Measurements from ENCODE around the gene TNFRSF9.
A peak's percentile ranks its signal among the peaks of the same experiment; 100 is the strongest.
"Not testable (repeated sequence)": the region's sequence is repeated elsewhere in the genome, so short reads cannot be mapped to it uniquely, and the experiment has no call there.

TNFRSF9 gene

DNA sequence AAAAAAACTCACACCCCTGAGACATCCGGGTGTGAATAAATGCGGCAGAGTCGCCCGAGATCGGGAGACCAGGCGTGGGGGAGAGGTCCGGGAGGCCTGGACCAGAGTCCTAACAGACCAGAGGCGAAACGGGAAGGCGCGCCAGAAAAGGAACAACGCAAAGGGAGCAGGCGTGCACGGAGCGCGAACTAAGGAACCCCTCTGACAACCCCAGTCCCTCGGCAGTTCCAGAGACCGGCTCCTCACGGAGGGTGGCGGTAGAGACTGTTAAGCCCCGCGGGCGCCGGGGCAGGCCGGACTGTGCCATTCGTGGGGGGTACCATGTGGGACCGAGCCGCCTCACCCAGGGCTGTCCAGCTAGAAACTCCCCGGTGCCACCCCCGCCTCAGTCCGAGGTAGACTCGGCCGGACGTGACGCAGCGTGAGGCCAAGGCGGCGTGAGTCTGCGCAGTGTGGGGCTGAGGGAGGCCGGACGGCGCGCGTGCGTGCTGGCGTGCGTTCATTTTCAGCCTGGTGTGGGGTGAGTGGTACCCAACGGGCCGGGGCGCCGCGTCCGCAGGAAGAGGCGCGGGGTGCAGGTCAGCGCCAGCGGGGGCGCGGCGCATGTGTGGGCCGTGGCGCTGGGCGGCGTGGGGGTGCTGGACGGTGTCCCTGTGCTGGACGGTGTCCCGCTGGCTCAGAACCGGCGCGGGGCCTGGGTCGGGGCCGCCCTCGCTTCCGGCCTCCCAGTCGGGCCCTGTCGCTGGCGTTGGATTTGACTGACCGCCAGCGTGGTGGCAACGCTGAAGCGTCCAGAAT, 20.8 kb upstream of the TNFRSF9 start, which contains the start of gene PARK7:
Gene PARK7 (plus strand): TSS at position 496 of the 798 bp plus-strand sequence. CDS start 1,075 bp downstream, outside the sequence.
- Histone ChIP-seq H3K4me1 (ENCODE audit: insufficient read depth, insufficient read length) (no peaks in the 10 kb centered on the region), H3K9me3 (ENCODE audit: insufficient read depth, low read length) (no peaks in the 10 kb centered on the region), H3K4me3 (ENCODE audit: insufficient read length, low read depth) (peak within 1 kb of the TSS; percentile 89), H3K27me3 (ENCODE audit: insufficient read depth, insufficient read length) (no peaks in the 10 kb centered on the region), H3K36me3 (ENCODE audit: insufficient read depth, insufficient read length, low read length) (peaks cover 36% of the 10 kb centered on the region), H3K9ac (ENCODE audit: insufficient read length, low read depth) (peak within 1 kb of the TSS; percentile 97)
- TF ChIP-seq YY1 (IDR thresholded peaks at IDR 0.05; ENCODE audit: insufficient read depth, insufficient read length) (no peak), ZNF274 (IDR thresholded peaks at IDR 0.05; ENCODE audit: low read depth, low read length) (no peak), SUZ12 (IDR thresholded peaks at IDR 0.05; ENCODE audit: extremely low read depth, insufficient read depth, insufficient read length) (no peak)
- DNase-seq (ENCODE audit: low read depth, low spot score) = peak; percentile 95

DNA sequence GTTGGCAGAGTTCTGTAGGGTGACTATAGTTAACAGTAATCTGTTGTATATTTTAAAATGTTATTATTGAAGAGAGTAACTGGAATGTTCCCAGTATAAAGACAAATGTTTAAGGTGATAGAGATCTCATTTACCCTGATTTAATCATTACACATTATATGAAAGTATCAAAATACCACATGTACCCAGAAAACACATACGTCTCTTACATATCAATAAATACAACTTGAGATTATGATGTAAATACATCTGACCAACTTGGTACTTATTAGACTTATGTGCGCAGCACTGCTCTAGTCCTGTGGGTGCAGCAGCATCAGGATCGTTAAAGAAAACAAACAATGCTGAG, 20.2 kb upstream of the TNFRSF9 start:
- H3K4me3 ChIP-seq (ENCODE audit: insufficient read length, low read depth) = peak overlapping the region; percentile 89
- TF ChIP-seq SUZ12 (IDR thresholded peaks at IDR 0.05; ENCODE audit: extremely low read depth, insufficient read depth, insufficient read length) (no peak), ZNF274 (IDR thresholded peaks at IDR 0.05; ENCODE audit: low read depth, low read length) (no peak), YY1 (IDR thresholded peaks at IDR 0.05; ENCODE audit: insufficient read depth, insufficient read length) (no peak)
- peaks cover 30% of the 10 kb centered on the region for H3K36me3 ChIP-seq (ENCODE audit: insufficient read depth, insufficient read length, low read length)
- H3K9ac ChIP-seq (ENCODE audit: insufficient read length, low read depth) = peak overlapping the region; percentile 85
- H3K27me3 ChIP-seq (ENCODE audit: insufficient read depth, insufficient read length) = no peaks in the 10 kb centered on the region
- H3K9me3 ChIP-seq (ENCODE audit: insufficient read depth, low read length) = no peaks in the 10 kb centered on the region
- no peaks in the 10 kb centered on the region for H3K4me1 ChIP-seq (ENCODE audit: insufficient read depth, insufficient read length)
- no peak for DNase-seq (ENCODE audit: low read depth, low spot score)

DNA sequence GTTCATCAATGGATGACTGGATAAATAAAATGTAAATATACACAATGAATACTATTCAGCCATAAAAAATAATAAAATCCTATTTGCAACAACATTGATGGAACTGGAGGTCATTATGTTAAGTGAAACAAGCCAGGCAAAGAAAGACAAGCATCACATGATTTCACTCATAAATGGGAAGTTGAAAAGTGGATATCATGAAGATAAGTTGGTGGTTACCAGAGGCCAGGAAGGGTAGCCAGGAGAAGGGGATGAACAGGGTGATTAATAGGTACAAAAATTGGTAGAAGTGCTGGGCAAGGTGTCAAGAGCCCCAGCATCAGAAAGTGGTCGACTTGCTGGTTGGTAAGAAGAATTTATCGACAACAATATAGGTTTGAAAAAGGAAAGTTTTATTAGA, 19.5 kb upstream of the TNFRSF9 start:
- TF ChIP-seq ZNF274 (IDR thresholded peaks at IDR 0.05; ENCODE audit: low read depth, low read length) = no peak
- TF ChIP-seq YY1 (IDR thresholded peaks at IDR 0.05; ENCODE audit: insufficient read depth, insufficient read length) = no peak
- TF ChIP-seq SUZ12 (IDR thresholded peaks at IDR 0.05; ENCODE audit: extremely low read depth, insufficient read depth, insufficient read length) = no peak
- Histone ChIP-seq H3K4me3 (ENCODE audit: insufficient read length, low read depth) (no peak overlapping the region), H3K9ac (ENCODE audit: insufficient read length, low read depth) (peak overlapping the region; percentile 85), H3K4me1 (ENCODE audit: insufficient read depth, insufficient read length) (no peaks in the 10 kb centered on the region), H3K27me3 (ENCODE audit: insufficient read depth, insufficient read length) (no peaks in the 10 kb centered on the region), H3K9me3 (ENCODE audit: insufficient read depth, low read length) (no peaks in the 10 kb centered on the region), H3K36me3 (ENCODE audit: insufficient read depth, insufficient read length, low read length) (peaks cover 24% of the 10 kb centered on the region)
- DNase-seq (ENCODE audit: low read depth, low spot score) = no peak

DNA sequence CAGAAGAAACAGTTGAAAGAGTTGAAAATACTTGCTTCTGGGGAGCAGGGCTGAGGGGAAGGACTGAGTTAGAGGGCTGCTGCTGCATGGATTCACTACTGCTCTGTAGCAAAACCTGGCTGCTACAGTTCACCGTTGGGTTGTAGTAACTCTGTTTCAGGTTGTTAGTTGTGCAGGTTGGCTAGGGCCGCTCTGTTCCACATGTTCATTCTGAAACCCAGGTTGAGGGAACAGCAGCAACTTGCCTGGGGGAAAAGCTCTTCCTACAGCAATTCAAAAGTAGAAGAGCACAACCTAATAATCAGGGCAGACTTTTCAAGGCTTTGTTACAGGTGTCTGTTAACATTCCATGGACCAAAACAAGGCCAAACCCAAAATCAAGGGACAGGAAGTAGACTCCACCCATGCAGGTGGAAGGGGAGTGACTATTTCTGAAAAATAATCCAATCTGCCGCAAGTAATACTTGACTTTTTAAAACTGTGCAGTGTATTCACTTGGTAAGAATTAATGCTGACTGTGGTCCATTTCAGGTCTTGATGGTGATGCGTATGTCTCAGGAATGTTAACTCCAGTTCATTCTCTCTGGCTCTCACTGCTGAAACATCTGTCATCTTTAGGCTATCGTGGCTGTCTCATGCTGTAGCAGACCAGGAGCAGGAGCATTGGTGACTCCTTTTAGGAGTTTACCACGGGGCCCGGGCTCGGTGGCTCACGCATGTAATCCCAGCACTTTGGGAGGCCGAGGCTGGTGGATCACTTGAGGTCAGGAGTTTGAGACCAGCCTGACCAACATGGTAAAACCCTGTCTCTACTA, 15.8 kb upstream of the TNFRSF9 start:
- no peak for TF ChIP-seq ZNF274 (IDR thresholded peaks at IDR 0.05; ENCODE audit: low read depth, low read length)
- no peak for TF ChIP-seq YY1 (IDR thresholded peaks at IDR 0.05; ENCODE audit: insufficient read depth, insufficient read length)
- no peak for TF ChIP-seq SUZ12 (IDR thresholded peaks at IDR 0.05; ENCODE audit: extremely low read depth, insufficient read depth, insufficient read length)
- H3K4me3 ChIP-seq (ENCODE audit: insufficient read length, low read depth) = no peak overlapping the region
- no peaks in the 10 kb centered on the region for H3K27me3 ChIP-seq (ENCODE audit: insufficient read depth, insufficient read length)
- H3K9me3 ChIP-seq (ENCODE audit: insufficient read depth, low read length) = no peaks in the 10 kb centered on the region
- no peaks in the 10 kb centered on the region for H3K4me1 ChIP-seq (ENCODE audit: insufficient read depth, insufficient read length)
- no peaks in the 10 kb centered on the region for H3K36me3 ChIP-seq (ENCODE audit: insufficient read depth, insufficient read length, low read length)
- DNase-seq (ENCODE audit: low read depth, low spot score) = no peak
- no peak overlapping the region for H3K9ac ChIP-seq (ENCODE audit: insufficient read length, low read depth)

DNA sequence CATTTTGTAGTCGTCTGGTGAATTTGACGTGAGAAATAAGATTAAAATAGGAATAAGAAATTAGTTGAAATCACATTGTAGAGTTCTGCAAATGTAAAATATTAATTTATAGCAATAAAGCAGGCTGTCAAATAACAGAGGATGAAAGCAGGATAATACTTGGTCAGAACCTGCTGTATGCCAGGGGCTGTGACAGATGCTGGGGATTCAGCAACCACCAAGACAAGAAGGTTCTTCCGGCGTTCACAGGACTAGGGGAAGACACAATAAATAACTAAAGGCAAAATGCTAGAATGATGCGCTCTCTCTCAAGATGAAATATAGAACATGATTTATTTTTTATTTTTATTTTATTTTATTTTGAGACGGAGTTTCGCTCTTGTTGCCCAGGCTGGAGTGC, 14.0 kb upstream of the TNFRSF9 start:
- no peak for TF ChIP-seq YY1 (IDR thresholded peaks at IDR 0.05; ENCODE audit: insufficient read depth, insufficient read length)
- TF ChIP-seq SUZ12 (IDR thresholded peaks at IDR 0.05; ENCODE audit: extremely low read depth, insufficient read depth, insufficient read length) = no peak
- TF ChIP-seq ZNF274 (IDR thresholded peaks at IDR 0.05; ENCODE audit: low read depth, low read length) = no peak
- DNase-seq (ENCODE audit: low read depth, low spot score) = no peak
- Histone ChIP-seq H3K4me3 (ENCODE audit: insufficient read length, low read depth) (peak overlapping the region; percentile 84), H3K9ac (ENCODE audit: insufficient read length, low read depth) (peak overlapping the region; percentile 27), H3K36me3 (ENCODE audit: insufficient read depth, insufficient read length, low read length) (no peaks in the 10 kb centered on the region), H3K4me1 (ENCODE audit: insufficient read depth, insufficient read length) (no peaks in the 10 kb centered on the region), H3K27me3 (ENCODE audit: insufficient read depth, insufficient read length) (no peaks in the 10 kb centered on the region), H3K9me3 (ENCODE audit: insufficient read depth, low read length) (no peaks in the 10 kb centered on the region)

DNA sequence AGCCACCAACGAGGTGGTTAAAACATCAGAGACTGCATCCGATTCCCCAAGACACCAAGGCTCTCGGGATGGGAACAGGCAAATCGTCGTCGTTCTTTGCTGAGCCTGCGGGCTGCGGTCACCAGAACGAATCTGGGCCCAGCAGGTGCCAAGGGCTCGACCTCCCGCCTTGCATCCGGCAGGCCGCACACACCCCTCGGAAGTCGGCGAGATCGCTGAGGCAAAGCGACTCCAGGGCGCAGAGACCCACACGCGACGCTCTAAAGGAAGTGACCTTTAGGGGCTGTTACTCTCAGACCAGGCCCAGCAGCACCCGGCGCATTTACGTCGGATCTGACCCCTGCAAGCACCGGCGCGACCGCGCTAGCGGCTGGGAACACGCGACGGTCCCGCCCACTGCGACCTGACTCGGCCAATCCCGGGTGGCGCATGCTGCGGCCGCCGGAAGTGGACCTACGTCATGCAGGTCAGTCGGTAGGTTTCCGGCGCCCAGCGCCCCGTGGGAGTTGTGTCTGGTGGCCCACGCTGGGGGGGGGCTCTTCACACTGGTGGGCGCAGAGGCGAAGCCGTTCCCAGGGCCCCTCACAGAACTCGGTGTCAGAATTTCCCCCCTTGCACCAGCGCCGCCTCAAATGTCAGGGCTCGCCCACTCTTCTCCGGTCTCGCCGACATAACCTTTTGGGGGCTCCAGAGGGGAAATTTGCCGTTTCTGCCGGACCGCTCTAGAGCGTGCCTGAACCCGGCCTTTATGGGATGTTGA, 13.4 kb upstream of the TNFRSF9 start:
- no peaks in the 10 kb centered on the region for H3K36me3 ChIP-seq (ENCODE audit: insufficient read depth, insufficient read length, low read length)
- no peaks in the 10 kb centered on the region for H3K27me3 ChIP-seq (ENCODE audit: insufficient read depth, insufficient read length)
- H3K4me3 ChIP-seq (ENCODE audit: insufficient read length, low read depth) = peak overlapping the region; percentile 84
- peak overlapping the region; percentile 93 for H3K9ac ChIP-seq (ENCODE audit: insufficient read length, low read depth)
- peak; percentile 73 for DNase-seq (ENCODE audit: low read depth, low spot score)
- TF ChIP-seq YY1 (IDR thresholded peaks at IDR 0.05; ENCODE audit: insufficient read depth, insufficient read length) = no peak
- TF ChIP-seq ZNF274 (IDR thresholded peaks at IDR 0.05; ENCODE audit: low read depth, low read length) = no peak
- TF ChIP-seq SUZ12 (IDR thresholded peaks at IDR 0.05; ENCODE audit: extremely low read depth, insufficient read depth, insufficient read length) = no peak
- no peaks in the 10 kb centered on the region for H3K9me3 ChIP-seq (ENCODE audit: insufficient read depth, low read length)
- H3K4me1 ChIP-seq (ENCODE audit: insufficient read depth, insufficient read length) = no peaks in the 10 kb centered on the region

DNA sequence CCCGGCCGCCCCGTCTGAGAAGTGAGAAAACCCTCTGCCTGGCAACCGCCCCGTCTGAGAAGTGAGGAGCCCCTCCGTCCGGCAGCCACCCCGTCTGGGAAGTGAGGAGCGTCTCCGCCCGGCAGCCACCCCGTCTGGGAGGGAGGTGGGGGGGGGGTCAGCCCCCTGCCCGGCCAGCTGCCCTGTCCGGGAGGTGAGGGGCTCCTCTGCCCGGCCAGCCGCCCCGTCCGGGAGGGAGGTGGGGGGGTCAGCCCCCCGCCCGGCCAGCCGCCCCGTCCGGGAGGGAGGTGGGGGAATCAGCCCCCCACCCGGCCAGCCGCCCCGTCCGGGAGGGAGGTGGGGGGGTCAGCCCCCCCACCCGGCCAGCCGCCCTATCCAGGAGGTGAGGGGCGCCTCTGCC, 12.2 kb upstream of the TNFRSF9 start:
- H3K4me3 ChIP-seq (ENCODE audit: insufficient read length, low read depth); H3K4me1 ChIP-seq (ENCODE audit: insufficient read depth, insufficient read length); H3K27me3 ChIP-seq (ENCODE audit: insufficient read depth, insufficient read length); DNase-seq (ENCODE audit: low read depth, low spot score); H3K9ac ChIP-seq (ENCODE audit: insufficient read length, low read depth); H3K36me3 ChIP-seq (ENCODE audit: insufficient read depth, insufficient read length, low read length); H3K9me3 ChIP-seq (ENCODE audit: insufficient read depth, low read length): not testable (repeated sequence)
